Right atrium auricular region (tissue), 2 donors: ENCODE results near the gene CASTOR1. TPM values are rescaled to one million over a fixed set of nuclear protein-coding genes. Genes with fewer than 3 reads are reported as not detected.

Experiments
- DNase-seq: peaks from one replicate; pipeline ENCODE4 v3.0.0-alpha.2; 2019; ENCODE audit warnings: low spot score
- H3K27ac ChIP-seq, 2 donors: fragments of 200-600 bp; sonication (generic); 1 replicate in 1 of 2; 2 replicates in 1 of 2; pipeline ENCODE4 v1.5.1; 2016 to 2019
- H3K27me3 ChIP-seq, 2 donors: fragments of 200-600 bp; sonication (generic); one replicate each; pipeline versions ENCODE4 v1.5.1 to v1.6.0; 2017 to 2019
- H3K36me3 ChIP-seq: fragments of 200-600 bp; sonication (generic); one replicate; pipeline ENCODE4 v1.5.1; 2016
- H3K4me1 ChIP-seq, 2 donors: fragments of 200-600 bp; sonication (generic); one replicate each; pipeline versions ENCODE4 v1.5.1 to v1.6.0; 2017 to 2019
- H3K4me3 ChIP-seq, 2 donors: fragments of 200-600 bp; sonication (generic); 1 replicate in 1 of 2; 2 replicates in 1 of 2; pipeline ENCODE4 v1.5.1; 2017 to 2019; ENCODE audit warnings: mild to moderate bottlenecking in 1 of 2, moderate library complexity in 1 of 2
- H3K9me3 ChIP-seq, 2 donors: fragments of 200-600 bp; sonication (generic); one replicate each; pipeline ENCODE4 v1.5.1; 2019
- total RNA-seq, 2 donors: library from RNA; depleted of rRNA; stranded (reverse); fragments of >200 nt; gene quantifications; one replicate each; pipeline ENCODE4 v1.1.0, GENCODE V29; 2016
- TF ChIP-seq, protein P1 (sequence below), 2 donors: fragments of 200-600 bp; sonication (generic); IDR thresholded peaks; one replicate each; pipeline ENCODE4 v1.5.1; 2019; ENCODE audit warnings: antibody characterized with exemption in 2 of 2

Gene CASTOR1
- total RNA-seq, 2 donors from 2014 or later = 8.1 to 12.5 TPM

DNA sequence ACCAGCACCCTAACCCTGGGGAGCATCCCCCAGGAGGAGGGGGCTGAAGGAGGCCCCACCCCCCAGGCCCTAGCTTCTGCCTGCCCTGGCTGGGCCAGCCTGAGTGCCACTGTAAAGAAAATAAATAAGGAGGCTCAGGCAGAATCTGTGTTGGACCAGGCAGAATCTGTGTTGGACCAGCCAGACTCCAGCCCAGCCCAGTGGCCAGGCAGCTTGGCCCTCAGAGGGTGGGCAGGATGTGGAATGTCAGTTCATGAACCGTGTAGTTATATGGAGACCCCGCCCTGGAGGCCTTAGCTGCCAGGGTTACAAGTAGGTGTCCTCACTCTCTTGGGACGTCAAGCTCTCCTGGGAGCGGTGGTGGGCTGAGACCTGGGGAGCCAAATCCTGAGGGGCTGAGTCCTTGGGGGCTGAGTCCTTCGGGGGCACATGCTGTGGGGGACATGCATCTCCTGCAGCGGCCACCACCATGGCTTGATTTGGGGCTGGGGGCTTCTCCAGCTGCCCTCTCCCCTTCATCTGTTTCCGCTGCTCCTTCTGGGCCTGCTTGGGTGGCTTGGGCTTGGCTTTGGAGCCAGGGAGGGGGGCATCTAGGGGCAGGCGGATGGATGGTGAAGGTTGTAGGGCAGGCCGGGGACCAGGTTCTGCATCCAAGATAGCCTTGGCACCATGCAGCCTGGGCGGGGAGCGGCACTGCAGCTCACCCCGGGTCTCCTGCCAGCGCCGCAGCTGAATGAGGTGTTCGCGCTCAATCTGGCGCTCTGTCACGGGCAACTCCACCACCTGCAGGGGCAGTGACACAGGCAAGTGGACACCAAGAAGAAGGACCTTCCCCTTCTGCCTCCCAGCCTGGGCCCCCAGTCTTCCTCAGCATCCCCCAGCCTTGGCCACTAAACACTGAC, 3.0 kb upstream of the CASTOR1 start:
- H3K9me3 ChIP-seq = no peaks in the 10 kb centered on the region
- H3K36me3 ChIP-seq = peaks cover 52% of the 10 kb centered on the region
- peak overlapping the region; percentile 93 to 95 for H3K27ac ChIP-seq
- H3K27me3 ChIP-seq = no peaks in the 10 kb centered on the region
- H3K4me1 ChIP-seq = peaks cover 0 to 47% of the 10 kb centered on the region in 2 donors
- H3K4me3 ChIP-seq = no peak overlapping the region
- DNase-seq = no peak
- TF ChIP-seq, protein P1, sequence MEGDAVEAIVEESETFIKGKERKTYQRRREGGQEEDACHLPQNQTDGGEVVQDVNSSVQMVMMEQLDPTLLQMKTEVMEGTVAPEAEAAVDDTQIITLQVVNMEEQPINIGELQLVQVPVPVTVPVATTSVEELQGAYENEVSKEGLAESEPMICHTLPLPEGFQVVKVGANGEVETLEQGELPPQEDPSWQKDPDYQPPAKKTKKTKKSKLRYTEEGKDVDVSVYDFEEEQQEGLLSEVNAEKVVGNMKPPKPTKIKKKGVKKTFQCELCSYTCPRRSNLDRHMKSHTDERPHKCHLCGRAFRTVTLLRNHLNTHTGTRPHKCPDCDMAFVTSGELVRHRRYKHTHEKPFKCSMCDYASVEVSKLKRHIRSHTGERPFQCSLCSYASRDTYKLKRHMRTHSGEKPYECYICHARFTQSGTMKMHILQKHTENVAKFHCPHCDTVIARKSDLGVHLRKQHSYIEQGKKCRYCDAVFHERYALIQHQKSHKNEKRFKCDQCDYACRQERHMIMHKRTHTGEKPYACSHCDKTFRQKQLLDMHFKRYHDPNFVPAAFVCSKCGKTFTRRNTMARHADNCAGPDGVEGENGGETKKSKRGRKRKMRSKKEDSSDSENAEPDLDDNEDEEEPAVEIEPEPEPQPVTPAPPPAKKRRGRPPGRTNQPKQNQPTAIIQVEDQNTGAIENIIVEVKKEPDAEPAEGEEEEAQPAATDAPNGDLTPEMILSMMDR (IDR thresholded peaks at IDR 0.05) = no peak

DNA sequence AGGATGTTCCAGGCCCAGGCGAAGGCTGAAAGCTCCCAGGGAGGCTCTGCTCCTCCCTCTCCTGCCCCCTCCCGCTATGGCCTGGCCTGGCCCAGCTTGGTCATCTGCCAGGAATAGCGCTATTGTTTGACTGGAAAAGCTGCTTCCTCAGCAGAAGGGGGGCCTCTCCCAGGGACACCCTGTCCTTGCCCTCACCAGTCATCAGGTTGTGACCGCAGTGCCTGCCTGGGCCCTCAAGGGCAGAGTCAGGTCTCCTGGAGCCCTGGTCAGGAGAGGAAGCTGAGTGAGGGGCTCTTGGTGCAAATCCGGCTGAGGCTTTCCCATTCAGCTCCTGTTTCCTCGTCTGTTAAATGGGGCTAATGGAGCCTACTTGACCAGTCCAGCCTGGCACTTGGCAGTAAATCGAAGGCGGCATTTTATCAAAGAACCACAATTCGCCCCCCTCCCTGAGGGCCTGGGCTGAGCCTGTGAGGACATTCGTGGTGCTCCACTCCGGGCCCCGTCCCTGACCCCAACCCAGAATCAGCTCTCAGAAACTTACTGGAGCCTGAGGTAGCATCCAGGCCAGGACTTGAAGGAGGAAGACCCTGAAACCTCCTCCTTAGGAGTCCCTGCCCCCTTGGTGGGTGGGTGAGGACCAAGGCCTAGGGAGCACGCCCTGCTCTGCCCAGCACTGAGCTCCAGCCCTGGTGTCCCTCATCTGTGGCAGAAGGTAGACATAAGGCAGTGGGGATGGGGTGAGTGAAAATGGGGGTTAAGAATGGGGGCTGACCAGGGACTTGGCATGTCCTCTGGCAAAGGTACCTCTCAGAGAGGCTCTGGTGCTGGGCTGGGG, 2.0 kb upstream of the CASTOR1 start:
- DNase-seq = peak; percentile 94

DNA sequence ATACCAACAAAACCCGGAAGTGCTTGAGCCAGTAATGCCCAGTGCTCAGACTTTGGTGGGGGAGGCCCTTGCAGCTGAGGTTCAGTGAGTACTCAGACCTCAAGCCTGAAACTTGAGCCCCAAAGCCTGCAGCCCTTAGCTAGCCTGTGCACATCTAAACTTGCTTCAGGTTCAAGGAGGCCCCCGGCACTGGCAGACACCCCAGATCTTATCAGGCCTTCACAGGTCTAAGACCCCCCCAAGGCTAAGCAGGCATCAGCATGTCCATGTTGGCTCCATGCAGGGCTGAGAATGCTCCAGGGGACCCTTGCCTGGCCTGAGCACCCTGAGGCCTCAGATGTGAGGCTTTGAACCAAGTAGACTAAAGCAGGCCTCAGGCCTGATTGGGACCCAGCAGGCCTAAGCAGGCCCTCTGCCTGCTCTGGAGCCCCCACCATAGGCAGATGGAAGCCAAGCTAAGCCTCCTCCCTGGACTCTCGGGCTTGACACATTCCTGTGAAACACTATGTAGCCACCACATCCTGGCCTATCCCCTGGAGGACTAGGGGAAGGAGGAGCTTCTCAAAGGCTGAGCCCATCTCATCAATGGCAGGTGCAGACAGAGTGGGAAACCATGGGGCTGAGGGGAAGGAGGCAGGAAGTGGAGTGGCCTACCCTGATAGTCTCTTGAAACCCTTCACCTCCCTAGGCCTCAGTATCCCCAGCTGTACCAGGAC, 1.2 kb upstream of the CASTOR1 start:
- TF ChIP-seq, protein P1 (IDR thresholded peaks at IDR 0.05) = no peak
- peak overlapping the region; percentile 93 to 95 for H3K27ac ChIP-seq
- peaks cover 36% of the 10 kb centered on the region for H3K36me3 ChIP-seq
- no peaks in the 10 kb centered on the region for H3K27me3 ChIP-seq
- peak overlapping the region in 1 of 2 donors; percentile 98 for H3K4me3 ChIP-seq
- DNase-seq = peak; percentile 80
- peaks cover 0 to 50% of the 10 kb centered on the region in 2 donors for H3K4me1 ChIP-seq
- H3K9me3 ChIP-seq = no peaks in the 10 kb centered on the region

More for the DNA sequence above, 2.0 kb upstream of the CASTOR1 start:
- peaks cover 42% of the 10 kb centered on the region for H3K36me3 ChIP-seq
- H3K4me3 ChIP-seq = no peak overlapping the region
- H3K27me3 ChIP-seq = no peaks in the 10 kb centered on the region
- H3K4me1 ChIP-seq = peaks cover 0 to 50% of the 10 kb centered on the region in 2 donors
- peak overlapping the region; percentile 93 to 95 for H3K27ac ChIP-seq
- no peaks in the 10 kb centered on the region for H3K9me3 ChIP-seq
- TF ChIP-seq, protein P1 (IDR thresholded peaks at IDR 0.05) = no peak

DNA sequence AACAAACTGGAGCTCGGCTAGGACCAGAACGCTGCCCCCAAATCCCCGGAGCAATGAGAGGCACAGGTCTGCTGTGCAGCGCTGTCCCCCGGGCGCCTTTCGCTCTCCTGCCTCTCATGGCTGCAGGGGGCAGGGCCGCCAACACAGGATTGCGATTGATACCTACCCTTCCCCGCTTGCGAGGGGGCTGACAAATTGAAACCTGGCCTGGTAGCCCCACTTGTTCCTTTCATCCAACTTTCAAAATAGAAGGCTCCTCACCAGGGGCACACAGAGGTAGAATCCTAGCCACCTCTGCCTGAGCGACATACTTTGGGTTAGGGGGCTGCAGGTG, 642 bp upstream of the CASTOR1 start:
- H3K4me1 ChIP-seq = peaks cover 0 to 50% of the 10 kb centered on the region in 2 donors
- DNase-seq = no peak

More for the DNA sequence above, 642 bp upstream of the CASTOR1 start:
- TF ChIP-seq, protein P1 (IDR thresholded peaks at IDR 0.05) = no peak
- no peaks in the 10 kb centered on the region for H3K9me3 ChIP-seq
- H3K4me3 ChIP-seq = peak overlapping the region; percentile 94 to 98
- H3K36me3 ChIP-seq = peaks cover 32% of the 10 kb centered on the region
- no peaks in the 10 kb centered on the region for H3K27me3 ChIP-seq
- peak overlapping the region; percentile 93 to 95 for H3K27ac ChIP-seq
